Esophagus muscularis mucosa (tissue), 4 donors: Measurements from ENCODE around the gene DBH. TPM values are rescaled to one million over a fixed set of nuclear protein-coding genes. Genes with fewer than 3 reads are reported as not detected.

Source experiments
- DNase-seq: peaks from one replicate; pipeline ENCODE4 v3.0.0-alpha.2; 2017; ENCODE audit errors: extremely low spot score
- H3K27ac ChIP-seq, 4 donors: fragments of 200-600 bp; sonication (generic); replicated peaks in 1 of 4; 1 replicate in 3 of 4; 2 replicates in 1 of 4; pipeline ENCODE4 v1.5.1; 2016 to 2019; ENCODE audit warnings: mild to moderate bottlenecking in 1 of 4
- H3K27me3 ChIP-seq, 4 donors: fragments of 200-600 bp; sonication (generic); one replicate each; pipeline versions ENCODE4 v1.5.1 to v1.6.0; 2016 to 2019
- H3K36me3 ChIP-seq, 4 donors: fragments of 200-600 bp; sonication (generic); one replicate each; pipeline ENCODE4 v1.5.1; 2016 to 2019
- H3K4me1 ChIP-seq, 4 donors: fragments of 200-600 bp; sonication (generic); one replicate each; pipeline ENCODE4 v1.5.1; 2016 to 2019
- H3K4me3 ChIP-seq, 4 donors: fragments of 200-600 bp; sonication (generic); 1 replicate in 2 of 4; 2 replicates in 2 of 4; pipeline ENCODE4 v1.5.1; 2016 to 2019; ENCODE audit warnings: mild to moderate bottlenecking in 4 of 4, moderate library complexity in 1 of 4
- H3K9me3 ChIP-seq, 4 donors: fragments of 200-600 bp; sonication (generic); 1 replicate in 3 of 4; 2 replicates in 1 of 4; pipeline ENCODE4 v1.5.1; 2016 to 2019
- CTCF ChIP-seq, 3 experiments: fragments of 200-600 bp in 2 of 3; fragments of 450-650 bp in 1 of 3; sonication (generic) in 2 of 3; IDR thresholded peaks; one replicate each; pipeline ENCODE4 v1.5.1; 2017 to 2019; ENCODE audit warnings: antibody characterized with exemption in 3 of 3, mild to moderate bottlenecking in 2 of 3, moderate library complexity in 1 of 3
- EP300 ChIP-seq: sonication (generic); formaldehyde crosslinking; IDR thresholded peaks from one replicate; pipeline ENCODE4 v1.6.1; 2017; ENCODE audit warnings: antibody characterized with exemption
- POLR2A ChIP-seq: fragments of 450-650 bp; IDR thresholded peaks from one replicate; pipeline ENCODE4 v1.6.1; 2017; ENCODE audit warnings: antibody characterized with exemption, moderate library complexity, mild to moderate bottlenecking, low read depth
- POLR2AphosphoS5 ChIP-seq, 2 donors: sonication (generic); formaldehyde crosslinking; IDR thresholded peaks; one replicate each; pipeline ENCODE4 v1.6.1; 2017; ENCODE audit warnings: antibody characterized with exemption in 2 of 2
- WGBS: methylation state at CpG from one replicate; pipeline ENCODE4 v1.1.5; 2018; 5-methylcytosine and 5-hydroxymethylcytosine counted together
- intact Hi-C: fragments of 100-400 bp; cut with DNase I; formaldehyde crosslinking; loops from one replicate; pipeline ENCODE4 v1.15.1; 2023
- total RNA-seq, 4 donors: library from RNA; depleted of rRNA; stranded (reverse); fragments of >200 nt; gene quantifications; one replicate each; pipeline versions ENCODE4 v1.1.0 to v1.2.1, GENCODE V29; 2016

The DBH gene
- total RNA-seq, 4 donors from 2014 or later, result 0.06 TPM; not detected in 3

DNA sequence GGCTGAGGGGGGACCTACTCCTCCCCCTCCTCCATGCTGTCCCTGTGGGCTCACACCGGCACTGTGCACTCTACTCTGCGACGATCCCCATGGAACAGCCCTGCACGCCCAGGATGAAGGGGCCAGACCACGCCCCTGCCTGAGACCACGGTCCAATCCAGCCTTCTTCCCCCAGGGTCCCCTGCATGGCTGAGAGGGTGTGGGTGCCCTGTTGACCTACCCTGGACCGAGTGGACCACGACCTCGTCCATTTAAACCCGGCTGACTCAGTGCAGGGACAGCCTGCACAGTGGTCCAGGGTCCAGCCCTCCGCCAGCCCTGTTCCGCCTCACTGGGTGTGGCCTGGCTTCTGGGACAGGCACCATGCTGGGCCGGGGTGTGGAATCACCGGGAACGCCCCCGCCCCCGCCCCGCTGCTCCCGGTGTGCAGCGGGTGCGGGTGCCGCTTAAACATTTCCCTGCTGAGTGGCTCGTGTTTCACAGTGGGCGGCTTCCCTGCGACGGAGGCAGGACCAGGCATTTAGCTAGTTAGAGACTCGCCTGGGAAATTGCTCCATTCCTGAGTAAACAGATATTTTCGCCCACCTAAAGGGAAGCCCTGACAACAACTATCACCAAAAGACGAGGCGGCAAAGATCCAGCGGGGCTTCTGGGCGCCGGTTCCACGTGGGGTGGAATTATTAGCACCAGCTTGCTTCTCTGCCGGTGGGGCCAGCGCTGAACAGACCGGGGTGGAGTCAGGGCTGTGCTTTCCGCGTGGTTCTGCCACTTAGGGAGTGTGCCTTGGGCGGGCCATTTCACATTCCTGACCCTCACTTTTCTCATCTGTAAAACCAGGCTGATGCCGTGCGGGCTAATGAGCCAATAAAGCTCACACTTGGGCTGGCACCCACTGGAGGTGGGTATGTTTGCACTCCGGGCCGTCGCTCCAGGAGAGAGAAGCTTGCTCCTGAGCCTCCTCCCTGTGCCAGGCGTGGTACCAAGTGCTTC lies 22.6 kb downstream of the DBH start:
- TF ChIP-seq POLR2AphosphoS5 (IDR thresholded peaks at IDR 0.05) (no peak), POLR2A (no peak), EP300 (no peak), CTCF (IDR thresholded peaks at IDR 0.05) (no peak)
- no peak for DNase-seq
- H3K27ac ChIP-seq, result no peak overlapping the region
- 15% methylated on average over 32 of the region's 46 CpGs for WGBS
- peaks cover 15 to 19% (median 17%) of the 10 kb centered on the region in 4 donors for H3K4me1 ChIP-seq
- no peaks in the 10 kb centered on the region for H3K36me3 ChIP-seq
- intact Hi-C loops, result no loop called here
- H3K27me3 ChIP-seq, result peaks cover 0 to 98% (median 11%) of the 10 kb centered on the region in 4 donors
- H3K4me3 ChIP-seq, result peak overlapping the region; percentile 19 to 47 (median 28)
- no peaks in the 10 kb centered on the region for H3K9me3 ChIP-seq

- H3K4me1 ChIP-seq, result peaks cover 15 to 19% (median 17%) of the 10 kb centered on the region in 4 donors
- H3K36me3 ChIP-seq, result no peaks in the 10 kb centered on the region
- H3K27me3 ChIP-seq, result peaks cover 0 to 97% (median 11%) of the 10 kb centered on the region in 4 donors
- no peak overlapping the region for H3K27ac ChIP-seq
- no peaks in the 10 kb centered on the region for H3K9me3 ChIP-seq
- peak overlapping the region in 1 of 4 donors; percentile 36 for H3K4me3 ChIP-seq
- 81% methylated on average over 9 of the region's 13 CpGs for WGBS
- DNase-seq, result no peak
- TF ChIP-seq POLR2AphosphoS5 (IDR thresholded peaks at IDR 0.05) (no peak), POLR2A (no peak), EP300 (no peak), CTCF (IDR thresholded peaks at IDR 0.05) (no peak)
- intact Hi-C loops, result no loop called here
These were observed 23.4 kb downstream of the DBH start for GRCh38 chr9:133659516-133659915.

DNA sequence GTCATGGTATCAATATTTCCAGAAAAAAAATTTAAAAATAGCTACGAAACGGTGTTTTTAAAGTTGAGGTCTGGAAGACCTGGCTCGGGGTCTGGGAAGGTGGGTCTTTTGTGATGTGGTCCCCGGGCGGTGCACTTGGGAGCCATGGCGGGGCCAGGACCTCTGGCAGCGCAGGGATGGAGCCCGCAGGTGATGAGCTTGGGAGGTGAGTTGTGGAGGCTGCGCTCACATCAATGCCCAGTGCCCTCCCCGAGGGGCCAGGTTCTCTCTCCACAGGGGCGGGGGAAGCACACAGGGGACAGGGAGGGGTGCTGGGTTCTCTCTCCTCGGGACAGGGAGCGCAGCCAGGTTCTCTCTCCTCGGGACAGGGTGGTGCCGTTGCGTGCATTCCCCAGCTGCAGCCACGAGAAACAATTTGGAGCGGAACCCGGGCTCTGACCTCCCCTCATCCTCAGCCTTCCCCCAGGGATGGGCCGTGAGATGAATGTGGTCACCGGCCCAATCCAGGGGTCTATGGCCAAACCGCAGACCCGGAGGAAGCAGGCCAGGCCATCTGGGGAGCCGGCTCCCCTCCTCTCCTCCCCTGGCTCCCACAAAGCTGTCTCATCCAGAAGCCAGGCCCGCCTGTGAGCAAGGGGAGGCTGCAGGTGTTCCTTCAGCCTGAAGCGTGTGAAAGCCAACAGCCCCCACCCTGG lies 25.8 kb downstream of the DBH start:
- intact Hi-C loops, result no loop called here
- peaks cover 0 to 97% (median 3%) of the 10 kb centered on the region in 4 donors for H3K27me3 ChIP-seq
- H3K9me3 ChIP-seq, result no peaks in the 10 kb centered on the region
- H3K36me3 ChIP-seq, result no peaks in the 10 kb centered on the region
- DNase-seq, result no peak
- H3K4me3 ChIP-seq, result no peak overlapping the region
- no peak overlapping the region for H3K27ac ChIP-seq
- H3K4me1 ChIP-seq, result peaks cover 15 to 19% (median 17%) of the 10 kb centered on the region in 4 donors
- no peak for TF ChIP-seq EP300
- no peak for TF ChIP-seq CTCF (IDR thresholded peaks at IDR 0.05)
- TF ChIP-seq POLR2AphosphoS5 (IDR thresholded peaks at IDR 0.05), result no peak
- TF ChIP-seq POLR2A, result no peak
- WGBS, result 89% methylated on average over 12 of the region's 26 CpGs

DNA sequence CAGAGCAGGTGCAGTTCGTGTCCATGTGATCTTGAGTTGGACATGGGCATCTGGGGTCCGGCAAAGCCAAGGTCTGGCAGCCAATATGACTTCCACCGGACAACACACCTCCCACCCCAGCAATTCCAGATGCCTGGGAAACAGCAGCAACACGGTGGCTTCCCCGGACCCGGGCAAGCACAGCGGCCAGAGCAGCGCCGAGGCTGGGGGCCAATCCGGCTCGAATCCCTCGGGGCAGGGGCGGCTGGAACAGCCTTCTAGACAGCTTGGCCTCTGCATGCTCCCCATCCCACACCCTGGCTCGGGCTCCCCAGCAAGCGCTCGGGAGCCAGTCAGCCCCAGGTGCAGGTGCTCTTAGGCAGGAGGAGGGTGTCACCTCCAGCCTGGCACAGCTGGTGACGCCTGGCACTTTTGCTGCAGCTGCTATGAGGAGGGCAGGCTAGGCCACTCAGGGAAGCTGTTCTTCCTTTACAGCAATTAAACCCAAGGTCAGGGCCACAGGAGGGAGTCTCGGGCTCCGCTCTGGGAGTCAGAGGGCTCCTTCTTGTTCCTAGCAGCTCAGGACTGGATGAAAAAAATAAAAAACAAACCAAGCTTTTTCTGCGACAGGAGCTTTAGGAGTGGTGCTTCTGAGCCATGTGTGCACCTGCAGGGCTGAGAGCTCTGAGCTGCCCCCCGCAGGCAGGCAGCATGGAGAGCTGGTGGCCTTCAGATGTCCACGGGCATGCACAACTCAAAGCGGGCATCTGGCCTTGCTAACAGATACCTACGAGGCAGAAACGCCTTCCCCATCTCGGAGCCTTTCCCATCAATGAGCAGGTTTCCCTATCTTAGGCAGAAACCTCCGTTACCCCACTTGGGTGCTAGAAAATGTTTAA lies 28.2 kb downstream of the DBH start:
- 88% methylated on average over 18 of the region's 27 CpGs for WGBS
- no peak for TF ChIP-seq POLR2AphosphoS5 (IDR thresholded peaks at IDR 0.05)
- TF ChIP-seq CTCF (IDR thresholded peaks at IDR 0.05), result no peak
- no peak for TF ChIP-seq EP300
- no peak for TF ChIP-seq POLR2A
- H3K4me1 ChIP-seq, result peaks cover under 1 to 2% (median 2%) of the 10 kb centered on the region in 4 donors
- DNase-seq, result no peak
- H3K27me3 ChIP-seq, result peaks cover 0 to 74% (median 2%) of the 10 kb centered on the region in 4 donors
- intact Hi-C loops, result no loop called here
- no peak overlapping the region for H3K27ac ChIP-seq
- no peak overlapping the region for H3K4me3 ChIP-seq
- H3K9me3 ChIP-seq, result no peaks in the 10 kb centered on the region
- H3K36me3 ChIP-seq, result no peaks in the 10 kb centered on the region
